PC-3 (cell line): ENCODE measurements around the gene MEF2C.

Experiments
- CTCF ChIP-seq: fragments of 300-600 bp; sonication (generic); conservative IDR thresholded peaks from 2 replicates; pipeline ENCODE4 v1.5.1; 2017; ENCODE audit warnings: antibody characterized with exemption, low read depth, mild to moderate bottlenecking, low read length
- EZH2 ChIP-seq: fragments of 300-600 bp; sonication (generic); IDR thresholded peaks from one replicate; pipeline ENCODE4 v1.6.1; 2017; ENCODE audit warnings: antibody characterized with exemption, mild to moderate bottlenecking, low read length; ENCODE audit not compliant: unreplicated experiment
- EZH2phosphoT487 ChIP-seq: fragments of 300-600 bp; sonication (generic); IDR thresholded peaks from 2 replicates; pipeline ENCODE4 v1.6.1; 2018; ENCODE audit warnings: mild to moderate bottlenecking, antibody characterized with exemption, low read length, borderline replicate concordance

- TF ChIP-seq CTCF = no peak
- no peak for TF ChIP-seq EZH2phosphoT487
- no peak for TF ChIP-seq EZH2
Observed at GRCh38 chr5:88719434-88719833, 163.6 kb downstream of the MEF2C start.
